NCI-H2196 (cell line): ENCODE results near the gene HPS5.

Experiments used
- DNase-seq: peaks from one replicate; lab custom pipeline; 2025; ENCODE audit not compliant: unreplicated experiment; lab: John Stamatoyannopoulos, UW

Gene HPS5

GRCh38 chr11:18236664-18237356 is 85.1 kb downstream of the HPS5 start, which contains the start of gene SAA4:
TSS of gene SAA4 (minus strand) at chr11:18236802. CDS start at chr11:18235926, 876 bp downstream.
- no peak for DNase-seq

GRCh38 chr11:18235394-18236334 is 86.3 kb downstream of the HPS5 start:
- no peak for DNase-seq

- no peak for DNase-seq
Observed at GRCh38 chr11:18233912-18234311, 88.0 kb downstream of the HPS5 start.

GRCh38 chr11:18230859-18231258 is 91.1 kb downstream of the HPS5 start:
- no peak for DNase-seq

- no peak for DNase-seq
Observed at GRCh38 chr11:18229501-18229900, 92.4 kb downstream of the HPS5 start.
